Neural crest cell (in vitro differentiated cells): Measurements from ENCODE around the gene UQCC2. TPM values are rescaled to one million over a fixed set of nuclear protein-coding genes. Genes with fewer than 3 reads are reported as not detected.

Experiments
- DNase-seq: peaks from one replicate; pipeline ENCODE4 v3.0.0; 2021; ENCODE audit warnings: low read depth, mixed read lengths, low spot score
- H3K27ac Mint-ChIP-seq: one replicate; pipeline ENCODE4 v1.8.0; 2021; ENCODE audit warnings: mild to moderate bottlenecking, mixed read lengths; ENCODE audit not compliant: unreplicated experiment
- H3K27me3 Mint-ChIP-seq: 2 replicates; pipeline ENCODE4 v1.8.0; 2021; ENCODE audit warnings: low read depth, mild to moderate bottlenecking, mixed read lengths
- H3K36me3 Mint-ChIP-seq: 2 replicates; pipeline ENCODE4 v1.8.0; 2021; ENCODE audit warnings: low read depth, mild to moderate bottlenecking, mixed read lengths
- H3K4me1 Mint-ChIP-seq: 2 replicates; pipeline ENCODE4 v1.8.0; 2021; ENCODE audit warnings: mixed read lengths
- H3K4me3 Mint-ChIP-seq: one replicate; pipeline ENCODE4 v1.8.0; 2021; ENCODE audit warnings: mild to moderate bottlenecking, mixed read lengths
- H3K9me3 Mint-ChIP-seq: 2 replicates; pipeline ENCODE4 v1.8.0; 2021; ENCODE audit warnings: mixed read lengths
- total RNA-seq: library from RNA; stranded (reverse); gene quantifications from 2 replicates; pipeline ENCODE4 v1.2.1, GENCODE V29; 2021
- TF ChIP-seq, protein P1 (sequence below): fragments of 200-600 bp; sonication (generic); conservative IDR thresholded peaks from 2 replicates; pipeline ENCODE4 v1.5.0; 2021; ENCODE audit warnings: antibody characterized with exemption, mild to moderate bottlenecking

Gene UQCC2
- total RNA-seq, 1 donor from 2014 or later, result 116 TPM

DNA sequence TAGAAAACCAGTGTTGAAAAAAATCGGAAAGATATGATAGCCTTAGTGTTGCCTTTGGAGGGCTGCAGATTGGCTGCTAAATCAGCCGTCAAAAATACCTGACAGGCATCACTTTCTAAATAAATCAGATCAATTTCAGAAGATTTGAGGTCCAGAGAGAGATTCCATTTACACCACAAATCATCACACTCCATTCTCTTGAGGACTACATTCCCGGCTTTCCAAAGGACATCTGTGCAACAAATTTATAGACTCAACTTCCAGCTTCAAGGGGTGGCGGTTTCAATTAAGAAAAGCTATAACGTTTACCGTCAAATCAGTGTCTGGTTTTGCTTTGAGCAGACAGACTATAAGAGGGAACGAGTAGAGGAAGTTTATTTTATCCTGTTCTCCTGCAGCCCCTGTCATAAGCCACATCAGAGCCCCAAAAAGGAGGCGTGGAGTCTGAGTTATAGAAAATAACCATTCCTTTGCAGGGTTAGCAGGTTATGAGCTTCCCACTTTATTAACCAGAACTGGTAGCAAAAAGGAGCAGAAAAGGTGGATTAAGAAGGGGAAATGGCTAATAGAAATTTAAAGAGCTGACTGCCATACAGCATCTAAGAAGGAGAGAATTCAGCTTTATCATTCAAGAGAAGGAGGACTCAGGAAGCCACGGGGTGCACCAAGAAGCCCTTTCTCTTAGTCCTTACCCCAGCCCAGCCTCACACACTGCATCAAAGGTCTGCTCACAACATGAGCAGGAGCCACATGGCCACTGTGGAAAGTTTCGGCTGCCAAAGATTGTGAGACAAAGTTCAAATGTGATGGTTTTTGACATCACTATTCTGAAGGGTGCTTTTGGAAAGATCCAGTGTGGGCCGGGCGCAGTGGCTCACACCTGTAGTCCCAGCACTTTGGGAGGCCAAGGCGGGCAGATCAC is 12.9 kb upstream of the UQCC2 start:
- Mint-ChIP-seq H3K27ac (no peak overlapping the region), H3K4me3 (no peak overlapping the region), H3K9me3 (no peaks in the 10 kb centered on the region), H3K36me3 (no peaks in the 10 kb centered on the region), H3K27me3 (peaks cover 4% of the 10 kb centered on the region), H3K4me1 (peaks cover 6% of the 10 kb centered on the region)
- DNase-seq, result no peak
- TF ChIP-seq, protein P1, sequence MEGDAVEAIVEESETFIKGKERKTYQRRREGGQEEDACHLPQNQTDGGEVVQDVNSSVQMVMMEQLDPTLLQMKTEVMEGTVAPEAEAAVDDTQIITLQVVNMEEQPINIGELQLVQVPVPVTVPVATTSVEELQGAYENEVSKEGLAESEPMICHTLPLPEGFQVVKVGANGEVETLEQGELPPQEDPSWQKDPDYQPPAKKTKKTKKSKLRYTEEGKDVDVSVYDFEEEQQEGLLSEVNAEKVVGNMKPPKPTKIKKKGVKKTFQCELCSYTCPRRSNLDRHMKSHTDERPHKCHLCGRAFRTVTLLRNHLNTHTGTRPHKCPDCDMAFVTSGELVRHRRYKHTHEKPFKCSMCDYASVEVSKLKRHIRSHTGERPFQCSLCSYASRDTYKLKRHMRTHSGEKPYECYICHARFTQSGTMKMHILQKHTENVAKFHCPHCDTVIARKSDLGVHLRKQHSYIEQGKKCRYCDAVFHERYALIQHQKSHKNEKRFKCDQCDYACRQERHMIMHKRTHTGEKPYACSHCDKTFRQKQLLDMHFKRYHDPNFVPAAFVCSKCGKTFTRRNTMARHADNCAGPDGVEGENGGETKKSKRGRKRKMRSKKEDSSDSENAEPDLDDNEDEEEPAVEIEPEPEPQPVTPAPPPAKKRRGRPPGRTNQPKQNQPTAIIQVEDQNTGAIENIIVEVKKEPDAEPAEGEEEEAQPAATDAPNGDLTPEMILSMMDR, result no peak

DNA sequence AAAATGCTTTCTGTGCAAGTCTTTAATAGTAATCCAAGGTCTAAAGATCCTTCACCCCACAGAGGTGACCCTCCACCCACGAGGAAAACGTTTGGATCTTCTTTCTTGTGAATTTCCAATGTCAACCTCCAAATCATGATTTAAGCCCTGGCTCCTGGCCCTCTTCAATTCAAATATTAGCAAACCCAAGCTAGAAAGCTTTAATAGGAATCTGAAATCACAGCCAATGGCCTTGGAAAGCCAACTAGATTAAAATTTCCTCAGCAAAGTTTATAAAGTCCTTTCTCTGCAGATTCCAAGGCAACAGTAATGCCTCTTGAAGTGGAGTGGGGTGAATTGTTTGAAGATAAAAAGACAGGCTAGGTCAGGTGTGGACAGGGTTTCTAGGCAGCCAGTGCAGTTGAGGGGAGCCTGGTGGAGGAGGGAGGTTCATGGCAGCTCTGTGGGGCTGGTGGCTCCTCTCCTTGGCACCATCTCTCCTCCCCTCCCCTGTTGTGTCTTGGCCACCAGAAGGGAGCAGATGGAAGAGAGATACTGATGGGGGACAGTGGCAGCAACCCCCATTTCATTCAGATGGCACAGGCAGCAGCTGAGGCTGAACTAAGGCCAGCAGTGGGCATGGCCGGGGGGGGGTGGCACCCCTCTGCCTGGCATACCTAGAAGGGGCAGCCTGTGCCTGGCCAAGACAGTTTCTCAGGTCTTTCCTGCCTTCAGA is 12.0 kb upstream of the UQCC2 start:
- Mint-ChIP-seq H3K4me1 (peaks cover 2% of the 10 kb centered on the region), H3K4me3 (no peak overlapping the region), H3K27ac (no peak overlapping the region), H3K9me3 (no peaks in the 10 kb centered on the region), H3K36me3 (no peaks in the 10 kb centered on the region), H3K27me3 (peaks cover 6% of the 10 kb centered on the region)
- TF ChIP-seq, protein P1, result no peak
- DNase-seq, result no peak

DNA sequence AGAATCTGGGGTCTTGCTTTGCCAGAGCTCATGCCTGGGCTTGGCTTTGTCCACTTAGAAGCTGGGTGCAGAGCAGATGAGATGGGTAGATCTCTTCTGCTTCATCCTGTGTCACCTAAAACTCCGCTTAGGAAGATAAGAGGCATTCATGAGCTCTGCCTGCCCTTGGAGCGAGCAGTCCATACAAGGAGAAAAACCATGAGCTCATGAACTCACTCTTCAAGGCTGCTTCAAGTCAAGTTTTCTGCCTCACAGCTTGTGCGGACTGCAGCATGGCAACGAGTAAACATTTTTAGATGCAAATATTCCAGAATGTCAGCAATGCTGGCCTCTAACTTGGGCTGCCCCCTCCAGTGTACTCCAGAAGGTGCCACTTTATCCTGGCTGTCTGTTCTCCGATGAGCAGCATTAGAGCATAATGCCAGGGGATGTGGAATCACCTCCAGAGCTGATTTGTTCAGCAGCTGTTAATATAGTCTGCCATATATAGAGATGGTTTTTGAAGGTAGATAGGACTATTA is 10.7 kb upstream of the UQCC2 start:
- H3K4me3 Mint-ChIP-seq, result no peak overlapping the region
- DNase-seq, result no peak
- H3K9me3 Mint-ChIP-seq, result no peaks in the 10 kb centered on the region
- H3K4me1 Mint-ChIP-seq, result no peaks in the 10 kb centered on the region
- TF ChIP-seq, protein P1, result no peak
- H3K27ac Mint-ChIP-seq, result no peak overlapping the region
- H3K27me3 Mint-ChIP-seq, result peaks cover 6% of the 10 kb centered on the region
- H3K36me3 Mint-ChIP-seq, result no peaks in the 10 kb centered on the region

DNA sequence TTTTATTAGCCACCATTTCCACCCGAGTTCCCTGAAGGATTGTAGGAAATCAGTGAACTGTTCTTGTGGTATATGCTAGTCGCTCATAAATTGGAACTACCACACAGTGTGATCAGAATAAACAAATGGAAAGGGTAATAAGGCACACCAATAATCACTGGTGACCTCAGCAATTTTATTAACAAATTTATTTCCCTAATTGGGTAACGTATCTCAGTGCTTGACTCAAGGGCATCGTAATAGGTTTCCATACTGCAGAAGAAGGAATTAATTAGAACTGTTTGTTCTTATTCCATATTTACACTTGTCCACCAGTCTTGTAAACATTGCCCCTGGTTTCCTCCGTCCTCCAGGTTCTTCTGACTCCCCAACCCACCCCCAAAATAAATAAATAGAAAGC is 10.0 kb upstream of the UQCC2 start:
- Mint-ChIP-seq H3K4me3 (no peak overlapping the region), H3K27me3 (peaks cover 6% of the 10 kb centered on the region), H3K9me3 (no peaks in the 10 kb centered on the region), H3K36me3 (no peaks in the 10 kb centered on the region), H3K4me1 (no peaks in the 10 kb centered on the region), H3K27ac (no peak overlapping the region)
- TF ChIP-seq, protein P1, result no peak
- no peak for DNase-seq

DNA sequence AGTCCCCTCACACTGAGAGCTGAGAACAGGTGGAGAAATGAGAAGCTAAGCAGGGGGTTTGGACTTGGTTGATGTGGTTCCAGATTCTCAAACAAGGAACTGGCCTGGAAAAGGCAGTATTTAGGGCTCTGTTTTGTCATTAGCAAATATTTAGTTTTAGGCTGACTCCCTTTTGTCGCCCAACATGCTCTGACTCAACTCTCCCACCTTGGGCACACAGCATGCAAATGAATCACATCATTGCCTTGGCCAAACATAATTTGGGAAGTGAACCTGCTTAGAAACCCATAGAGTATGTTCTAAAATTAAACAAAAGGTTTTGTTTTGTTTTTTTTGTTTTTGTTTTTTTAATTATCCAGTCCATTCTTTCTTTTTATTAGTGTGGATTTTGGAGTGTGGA is 9.5 kb upstream of the UQCC2 start:
- TF ChIP-seq, protein P1, result no peak

More for the DNA sequence above, 9.5 kb upstream of the UQCC2 start:
- DNase-seq, result no peak
- no peaks in the 10 kb centered on the region for H3K9me3 Mint-ChIP-seq
- no peaks in the 10 kb centered on the region for H3K4me1 Mint-ChIP-seq
- H3K4me3 Mint-ChIP-seq, result no peak overlapping the region
- no peak overlapping the region for H3K27ac Mint-ChIP-seq
- H3K27me3 Mint-ChIP-seq, result peaks cover 6% of the 10 kb centered on the region
- H3K36me3 Mint-ChIP-seq, result no peaks in the 10 kb centered on the region
